SK-N-SH treated with all-trans-retinoic acid at 6 μM for 48 hours (cell line): Measurements from ENCODE around the gene ZMIZ2.

Experiments used
- RARB ChIP-seq: fragments of 250-450 bp; sonication (Bioruptor Pico); IDR thresholded peaks from 2 replicates; pipeline ENCODE4 v1.8.0; 2021; ENCODE audit warnings: mild to moderate bottlenecking, moderate library complexity
- TF ChIP-seq, protein P1 (sequence below): fragments of 250-450 bp; sonication (Bioruptor Pico); IDR thresholded peaks from 2 replicates; pipeline ENCODE4 v1.8.0; 2020; ENCODE audit warnings: mild to moderate bottlenecking, moderate library complexity, borderline replicate concordance
- TF ChIP-seq, protein P2 (sequence below): fragments of 250-450 bp; sonication (Bioruptor Pico); IDR thresholded peaks from 2 replicates; pipeline ENCODE4 v1.5.0; 2020; ENCODE audit warnings: mild to moderate bottlenecking, moderate library complexity

GRCh38 chr7:44767134-44767911 is 18.7 kb downstream of the ZMIZ2 start:
- no peak for TF ChIP-seq RARB (CRISPR knock-in tag)
- TF ChIP-seq, protein P1, sequence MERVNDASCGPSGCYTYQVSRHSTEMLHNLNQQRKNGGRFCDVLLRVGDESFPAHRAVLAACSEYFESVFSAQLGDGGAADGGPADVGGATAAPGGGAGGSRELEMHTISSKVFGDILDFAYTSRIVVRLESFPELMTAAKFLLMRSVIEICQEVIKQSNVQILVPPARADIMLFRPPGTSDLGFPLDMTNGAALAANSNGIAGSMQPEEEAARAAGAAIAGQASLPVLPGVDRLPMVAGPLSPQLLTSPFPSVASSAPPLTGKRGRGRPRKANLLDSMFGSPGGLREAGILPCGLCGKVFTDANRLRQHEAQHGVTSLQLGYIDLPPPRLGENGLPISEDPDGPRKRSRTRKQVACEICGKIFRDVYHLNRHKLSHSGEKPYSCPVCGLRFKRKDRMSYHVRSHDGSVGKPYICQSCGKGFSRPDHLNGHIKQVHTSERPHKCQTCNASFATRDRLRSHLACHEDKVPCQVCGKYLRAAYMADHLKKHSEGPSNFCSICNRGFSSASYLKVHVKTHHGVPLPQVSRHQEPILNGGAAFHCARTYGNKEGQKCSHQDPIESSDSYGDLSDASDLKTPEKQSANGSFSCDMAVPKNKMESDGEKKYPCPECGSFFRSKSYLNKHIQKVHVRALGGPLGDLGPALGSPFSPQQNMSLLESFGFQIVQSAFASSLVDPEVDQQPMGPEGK (CRISPR knock-in tag): no peak
- TF ChIP-seq, protein P2, sequence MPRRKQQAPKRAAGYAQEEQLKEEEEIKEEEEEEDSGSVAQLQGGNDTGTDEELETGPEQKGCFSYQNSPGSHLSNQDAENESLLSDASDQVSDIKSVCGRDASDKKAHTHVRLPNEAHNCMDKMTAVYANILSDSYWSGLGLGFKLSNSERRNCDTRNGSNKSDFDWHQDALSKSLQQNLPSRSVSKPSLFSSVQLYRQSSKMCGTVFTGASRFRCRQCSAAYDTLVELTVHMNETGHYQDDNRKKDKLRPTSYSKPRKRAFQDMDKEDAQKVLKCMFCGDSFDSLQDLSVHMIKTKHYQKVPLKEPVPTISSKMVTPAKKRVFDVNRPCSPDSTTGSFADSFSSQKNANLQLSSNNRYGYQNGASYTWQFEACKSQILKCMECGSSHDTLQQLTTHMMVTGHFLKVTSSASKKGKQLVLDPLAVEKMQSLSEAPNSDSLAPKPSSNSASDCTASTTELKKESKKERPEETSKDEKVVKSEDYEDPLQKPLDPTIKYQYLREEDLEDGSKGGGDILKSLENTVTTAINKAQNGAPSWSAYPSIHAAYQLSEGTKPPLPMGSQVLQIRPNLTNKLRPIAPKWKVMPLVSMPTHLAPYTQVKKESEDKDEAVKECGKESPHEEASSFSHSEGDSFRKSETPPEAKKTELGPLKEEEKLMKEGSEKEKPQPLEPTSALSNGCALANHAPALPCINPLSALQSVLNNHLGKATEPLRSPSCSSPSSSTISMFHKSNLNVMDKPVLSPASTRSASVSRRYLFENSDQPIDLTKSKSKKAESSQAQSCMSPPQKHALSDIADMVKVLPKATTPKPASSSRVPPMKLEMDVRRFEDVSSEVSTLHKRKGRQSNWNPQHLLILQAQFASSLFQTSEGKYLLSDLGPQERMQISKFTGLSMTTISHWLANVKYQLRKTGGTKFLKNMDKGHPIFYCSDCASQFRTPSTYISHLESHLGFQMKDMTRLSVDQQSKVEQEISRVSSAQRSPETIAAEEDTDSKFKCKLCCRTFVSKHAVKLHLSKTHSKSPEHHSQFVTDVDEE (CRISPR knock-in tag): no peak
